ENCODE data around the gene MAD1L1. TPM values are rescaled to one million over a fixed set of nuclear protein-coding genes. Genes with fewer than 3 reads are reported as not detected.
A peak's percentile ranks its signal among the peaks of the same experiment; 100 is the strongest.

Gene MAD1L1
- total and polyA plus RNA-seq, 8 donors, result 12.8 to 469 (median 27.3) TPM

- intact Hi-C loops (cut with DNase I; ENCODE audit: low total_unique reads), result no loop called here
- 87 to 98% (median 89%) methylated on average over 13 to 25 of the region's 25 CpGs for WGBS, 5 donors
- H3K27me3 ChIP-seq, result no peaks in the 10 kb centered on the region
- no peaks in the 10 kb centered on the region for H3K9me3 ChIP-seq
- H3K27ac ChIP-seq, result no peak overlapping the region
- no peak for DNase-seq
- no peaks in the 10 kb centered on the region for H3K36me3 ChIP-seq
- peaks cover 3 to 37% (median 14%) of the 10 kb centered on the region in 4 donors for H3K4me1 ChIP-seq
- H3K4me3 ChIP-seq, result no peak overlapping the region
- TF ChIP-seq POLR2A (IDR thresholded peaks at IDR 0.05), result no peak
These were observed 319.1 kb downstream of the MAD1L1 start for GRCh38 chr7:1913466-1914282.

GRCh38 chr7:1912593-1913465 is 319.9 kb downstream of the MAD1L1 start:
- Histone ChIP-seq H3K27ac (no peak overlapping the region), H3K9me3 (no peaks in the 10 kb centered on the region), H3K4me1 (peaks cover 3 to 35% (median 14%) of the 10 kb centered on the region in 4 donors), H3K27me3 (no peaks in the 10 kb centered on the region), H3K4me3 (no peak overlapping the region), H3K36me3 (peaks cover 0 to 4% (median 0%) of the 10 kb centered on the region in 4 donors)
- intact Hi-C loops (cut with DNase I; ENCODE audit: low total_unique reads), result no loop called here
- no peak for TF ChIP-seq EP300 (IDR thresholded peaks at IDR 0.05)
- TF ChIP-seq POLR2AphosphoS5 (IDR thresholded peaks at IDR 0.05), result no peak
- TF ChIP-seq CTCF (IDR thresholded peaks at IDR 0.05), result no peak
- no peak for TF ChIP-seq POLR2A (IDR thresholded peaks at IDR 0.05)
- peak in 1 of 2 donors; percentile 81 for DNase-seq
- WGBS, 5 donors, result 70 to 82% (median 73%) methylated on average over 23 to 41 of the region's 41 CpGs

GRCh38 chr7:1911571-1911970 is 321.2 kb downstream of the MAD1L1 start:
- 90 to 96% (median 92%) methylated on average over 13 to 14 of the region's 14 CpGs for WGBS, 5 donors
- H3K27me3 ChIP-seq, result no peaks in the 10 kb centered on the region
- H3K36me3 ChIP-seq, result peaks cover 0 to 6% (median 0%) of the 10 kb centered on the region in 4 donors
- no peak overlapping the region for H3K4me3 ChIP-seq
- peaks cover 0 to 25% (median 13%) of the 10 kb centered on the region in 4 donors for H3K4me1 ChIP-seq
- TF ChIP-seq EP300 (IDR thresholded peaks at IDR 0.05), result no peak
- no peak for TF ChIP-seq POLR2A (IDR thresholded peaks at IDR 0.05)
- TF ChIP-seq CTCF (IDR thresholded peaks at IDR 0.05), result no peak
- TF ChIP-seq POLR2AphosphoS5 (IDR thresholded peaks at IDR 0.05), result no peak
- intact Hi-C loops (cut with DNase I; ENCODE audit: low total_unique reads), result no loop called here
- H3K9me3 ChIP-seq, result no peaks in the 10 kb centered on the region
- H3K27ac ChIP-seq, result no peak overlapping the region
- DNase-seq, result no peak

- no peaks in the 10 kb centered on the region for H3K27me3 ChIP-seq
- 88 to 95% (median 92%) methylated on average over 16 to 18 of the region's 18 CpGs for WGBS, 5 donors
- H3K27ac ChIP-seq, result no peak overlapping the region
- no peak for DNase-seq
- no peak overlapping the region for H3K4me3 ChIP-seq
- H3K9me3 ChIP-seq, result no peaks in the 10 kb centered on the region
- H3K4me1 ChIP-seq, result peaks cover 0 to 25% (median 13%) of the 10 kb centered on the region in 4 donors
- intact Hi-C loops (cut with DNase I; ENCODE audit: low total_unique reads), result no loop called here
- peaks cover 0 to 6% (median 0%) of the 10 kb centered on the region in 4 donors for H3K36me3 ChIP-seq
- TF ChIP-seq CTCF (IDR thresholded peaks at IDR 0.05), result no peak
- no peak for TF ChIP-seq POLR2AphosphoS5 (IDR thresholded peaks at IDR 0.05)
- TF ChIP-seq POLR2A (IDR thresholded peaks at IDR 0.05), result no peak
- TF ChIP-seq EP300 (IDR thresholded peaks at IDR 0.05), result no peak
These were observed 321.9 kb downstream of the MAD1L1 start for GRCh38 chr7:1910827-1911226.
